WTC11 (cell line): ENCODE measurements around the gene PNMA3.

ENCODE experiments used
- GABPB1 ChIP-seq: sonication (generic); formaldehyde crosslinking; IDR thresholded peaks from 2 replicates; pipeline ENCODE4 v1.8.1; 2023; ENCODE audit warnings: mild to moderate bottlenecking, missing genetic modification reagents
- IRF2 ChIP-seq: sonication (generic); formaldehyde crosslinking; IDR thresholded peaks from 2 replicates; pipeline ENCODE4 v1.8.0; 2022; ENCODE audit warnings: low read depth, missing genetic modification reagents, borderline replicate concordance
- ZNF671 ChIP-seq: fragments of 250-450 bp; sonication (Bioruptor Pico); IDR thresholded peaks from 2 replicates; pipeline ENCODE4 v1.8.0; 2021; ENCODE audit warnings: mild to moderate bottlenecking

DNA sequence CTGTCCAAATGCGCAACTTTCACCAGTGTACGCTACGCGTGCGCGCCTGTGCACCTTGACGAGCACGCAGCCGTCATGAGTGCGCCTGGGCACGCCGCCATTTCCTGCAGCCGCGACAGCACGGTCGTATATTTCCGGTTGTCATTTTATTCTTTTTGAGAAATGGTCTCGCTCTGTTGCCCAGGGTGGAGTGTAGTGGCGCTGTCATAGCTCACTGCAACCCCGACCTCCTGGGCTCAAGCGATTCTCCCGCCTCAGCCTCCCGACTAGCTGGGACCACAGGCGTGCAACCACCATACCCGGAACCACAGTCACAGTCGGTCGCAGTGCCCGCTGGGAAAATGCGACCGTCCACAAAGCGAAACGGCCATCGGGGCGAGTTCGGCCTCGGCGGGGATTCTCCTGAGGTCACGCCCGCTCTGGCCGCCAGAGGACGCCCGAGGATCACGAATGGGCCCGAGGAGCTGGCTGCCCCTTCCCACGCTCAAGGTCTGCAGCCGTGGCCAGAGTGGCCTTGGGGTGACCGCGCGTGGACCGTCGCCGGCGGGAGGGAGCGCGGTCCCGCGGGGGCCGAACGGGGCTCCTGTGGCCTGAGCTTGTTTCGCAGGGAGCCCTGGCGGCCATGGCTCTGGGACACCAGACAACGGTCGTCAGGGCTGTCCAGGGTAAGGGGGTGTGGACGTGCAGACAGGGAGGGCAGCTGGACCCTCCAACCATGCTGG lies 23.7 kb upstream of the PNMA3 start:
- TF ChIP-seq ZNF671 (no peak), IRF2 (CRISPR knock-in tag) (no peak), GABPB1 (CRISPR knock-in tag) (no peak)
